ENCODE measurements around the gene CPLX1. TPM values are rescaled to one million over a fixed set of nuclear protein-coding genes. Genes with fewer than 3 reads are reported as not detected.

Gene CPLX1
- total RNA-seq, 1 experiment from 2014 or later: 14.5 TPM

GRCh38 chr4:829291-829690 is 3.4 kb upstream of the CPLX1 start:
- H3K79me2 ChIP-seq (ENCODE audit: insufficient read depth, low read length): no peaks in the 10 kb centered on the region
- no peaks in the 10 kb centered on the region for H3K9me2 ChIP-seq (ENCODE audit: insufficient read depth)
- TF ChIP-seq ELF1 (IDR thresholded peaks at IDR 0.05; ENCODE audit: borderline replicate concordance, low read depth): no peak
- no peak for TF ChIP-seq CEBPB (IDR thresholded peaks at IDR 0.05; ENCODE audit: low read depth)
- TF ChIP-seq SIN3A (IDR thresholded peaks at IDR 0.05; ENCODE audit: low read depth): no peak
- no peak for TF ChIP-seq TCF7L2 (IDR thresholded peaks at IDR 0.05; ENCODE audit: borderline replicate concordance, extremely low read depth, insufficient read depth, insufficient read length)
- no peak for TF ChIP-seq YY1 (IDR thresholded peaks at IDR 0.05; ENCODE audit: extremely low read depth, insufficient replicate concordance, low read depth, low read length)
- no peak for TF ChIP-seq EZH2 (IDR thresholded peaks at IDR 0.05)
- TF ChIP-seq FOSL1 (IDR thresholded peaks at IDR 0.05; ENCODE audit: low read depth): no peak
- no peak for TF ChIP-seq EGR1 (IDR thresholded peaks at IDR 0.05; ENCODE audit: low read depth)
- no peak for TF ChIP-seq ZBTB33 (IDR thresholded peaks at IDR 0.05; ENCODE audit: extremely low read depth, insufficient replicate concordance, low read length)
- no peak for TF ChIP-seq RAD21 (IDR thresholded peaks at IDR 0.05; ENCODE audit: low read depth)
- no peak for TF ChIP-seq POLR2A (IDR thresholded peaks at IDR 0.05; ENCODE audit: borderline replicate concordance, extremely low read depth, insufficient read depth, insufficient read length)
- TF ChIP-seq POLR2AphosphoS5 (IDR thresholded peaks at IDR 0.05; ENCODE audit: low read depth, low read length): no peak
- TF ChIP-seq REST (IDR thresholded peaks at IDR 0.05; ENCODE audit: low read depth): no peak
- TF ChIP-seq ATF3 (IDR thresholded peaks at IDR 0.05): no peak
- DNase-seq (ENCODE audit: low read depth, low spot score) (no peak), ATAC-seq (0 out of 2 replicates have a peak, but pooled peaks have one; percentile 1)
- H3K4me1 ChIP-seq (ENCODE audit: control insufficient read depth in 1 of 2, insufficient read depth in 2 of 2, low read length in 2 of 2): peaks cover 0 to 3% of the 10 kb centered on the region in 2 experiments; a peak in 1 of 4 replicates
- no peaks in the 10 kb centered on the region for H3K9me3 ChIP-seq (ENCODE audit: control insufficient read depth in 1 of 2, insufficient read depth in 1 of 2, low read depth in 1 of 2, low read length in 2 of 2)
- ChIA-PET RAD21 (ENCODE audit: low non-redundant PET in 1 of 2, low total read pairs in 2 of 2, uncharacterized antibody in 2 of 2, unreplicated experiment in 2 of 2) (no interaction called here), POLR2A (no interaction called here), CTCF (no interaction called here)
- BruUV-seq (replicated peaks): no TSS peak
- no peaks in the 10 kb centered on the region for H4K20me1 ChIP-seq (ENCODE audit: insufficient read depth)
- no peak overlapping the region for H3K9ac ChIP-seq (ENCODE audit: low read length)
- H3K4me3 ChIP-seq (replicated peaks in 1 of 2; ENCODE audit: low read depth in 1 of 2, low read length in 2 of 2): no peak overlapping the region
- no peak overlapping the region for H3K4me2 ChIP-seq (ENCODE audit: low read length)
- H3K27me3 ChIP-seq (ENCODE audit: insufficient read depth, low read length): no peaks in the 10 kb centered on the region
- no peak overlapping the region for H2AFZ ChIP-seq (ENCODE audit: low read depth, low read length, poor library complexity, severe bottlenecking)
- no peak overlapping the region for H3K27ac ChIP-seq (ENCODE audit: low read depth, low read length)
- intact Hi-C loops (cut with micrococcal nuclease): no loop called here
- H3K36me3 ChIP-seq (ENCODE audit: control insufficient read depth in 1 of 2, insufficient read depth in 2 of 2, low read length in 2 of 2): no peaks in the 10 kb centered on the region
